Gastroesophageal sphincter (tissue), 4 donors: ENCODE data around the gene COL25A1. TPM values are rescaled to one million over a fixed set of nuclear protein-coding genes. Genes with fewer than 3 reads are reported as not detected.

Source experiments
- ATAC-seq: fragments of 150-250 bp; one replicate; pipeline ENCODE4 v1.9.1; 2016; ENCODE audit warnings: mild to moderate bottlenecking, moderate library complexity
- H3K27ac ChIP-seq, 4 donors: fragments of 200-600 bp; sonication (generic) in 3 of 4; 1 replicate in 3 of 4; 2 replicates in 1 of 4; pipeline ENCODE4 v1.5.1; 2016 to 2019
- H3K27me3 ChIP-seq: fragments of 200-600 bp; sonication (generic); one replicate; pipeline ENCODE4 v1.5.1; 2019
- H3K36me3 ChIP-seq, 2 donors: fragments of 200-600 bp; sonication (generic); one replicate each; pipeline ENCODE4 v1.5.1; 2019; ENCODE audit warnings: control low read depth in 1 of 2
- H3K4me1 ChIP-seq, 3 donors: fragments of 200-600 bp; sonication (generic); 1 replicate in 2 of 3; 2 replicates in 1 of 3; pipeline ENCODE4 v1.5.1; 2016 to 2019; ENCODE audit warnings: control low read depth in 2 of 3
- H3K4me3 ChIP-seq, 2 donors: fragments of 200-600 bp; sonication (generic); one replicate each; pipeline ENCODE4 v1.5.1; 2019; ENCODE audit warnings: mild to moderate bottlenecking in 1 of 2, moderate library complexity in 1 of 2
- H3K9me3 ChIP-seq, 3 donors: fragments of 200-600 bp; sonication (generic); one replicate each; pipeline ENCODE4 v1.5.1; 2017 to 2019; ENCODE audit warnings: control low read depth in 2 of 3
- EP300 ChIP-seq: sonication (generic); formaldehyde crosslinking; IDR thresholded peaks from one replicate; pipeline ENCODE4 v1.6.1; 2017; ENCODE audit warnings: antibody characterized with exemption, mild to moderate bottlenecking
- POLR2A ChIP-seq, 2 donors: fragments of 450-650 bp; IDR thresholded peaks; one replicate each; pipeline ENCODE4 v1.6.1; 2017; ENCODE audit warnings: antibody characterized with exemption in 2 of 2, mild to moderate bottlenecking in 2 of 2, moderate library complexity in 1 of 2
- POLR2AphosphoS5 ChIP-seq: sonication (generic); formaldehyde crosslinking; IDR thresholded peaks from one replicate; pipeline ENCODE4 v1.6.1; 2017; ENCODE audit warnings: antibody characterized with exemption
- WGBS, 2 donors: methylation state at CpG; one replicate each; pipeline ENCODE4 v1.1.5; 2018; ENCODE audit warnings: low coverage in 1 of 2; 5-methylcytosine and 5-hydroxymethylcytosine counted together
- total RNA-seq, 4 donors: library from RNA; depleted of rRNA; stranded (reverse); fragments of >200 nt; gene quantifications; one replicate each; pipeline ENCODE4 v1.1.0, GENCODE V29; 2016
- TF ChIP-seq, protein P1 (sequence below), 4 experiments: fragments of 200-600 bp in 2 of 4; fragments of 450-650 bp in 2 of 4; sonication (generic) in 1 of 4; IDR thresholded peaks; one replicate each; pipeline ENCODE4 v1.5.1; 2017 to 2019; ENCODE audit warnings: antibody characterized with exemption in 4 of 4, mild to moderate bottlenecking in 2 of 4, moderate library complexity in 2 of 4

Gene COL25A1
- total RNA-seq, 4 donors from 2014 or later = 0.40 to 1.8 (median 1.0) TPM

- 72 to 78% methylated on average over 4 of the region's 4 CpGs for WGBS, 2 donors
- no peak for ATAC-seq
- Histone ChIP-seq H3K4me3 (no peak overlapping the region), H3K4me1 (peaks cover 0 to 8% (median 3%) of the 10 kb centered on the region in 3 donors), H3K36me3 (no peaks in the 10 kb centered on the region), H3K9me3 (no peaks in the 10 kb centered on the region), H3K27me3 (no peaks in the 10 kb centered on the region), H3K27ac (no peak overlapping the region)
- no peak for TF ChIP-seq EP300
- TF ChIP-seq, protein P1, sequence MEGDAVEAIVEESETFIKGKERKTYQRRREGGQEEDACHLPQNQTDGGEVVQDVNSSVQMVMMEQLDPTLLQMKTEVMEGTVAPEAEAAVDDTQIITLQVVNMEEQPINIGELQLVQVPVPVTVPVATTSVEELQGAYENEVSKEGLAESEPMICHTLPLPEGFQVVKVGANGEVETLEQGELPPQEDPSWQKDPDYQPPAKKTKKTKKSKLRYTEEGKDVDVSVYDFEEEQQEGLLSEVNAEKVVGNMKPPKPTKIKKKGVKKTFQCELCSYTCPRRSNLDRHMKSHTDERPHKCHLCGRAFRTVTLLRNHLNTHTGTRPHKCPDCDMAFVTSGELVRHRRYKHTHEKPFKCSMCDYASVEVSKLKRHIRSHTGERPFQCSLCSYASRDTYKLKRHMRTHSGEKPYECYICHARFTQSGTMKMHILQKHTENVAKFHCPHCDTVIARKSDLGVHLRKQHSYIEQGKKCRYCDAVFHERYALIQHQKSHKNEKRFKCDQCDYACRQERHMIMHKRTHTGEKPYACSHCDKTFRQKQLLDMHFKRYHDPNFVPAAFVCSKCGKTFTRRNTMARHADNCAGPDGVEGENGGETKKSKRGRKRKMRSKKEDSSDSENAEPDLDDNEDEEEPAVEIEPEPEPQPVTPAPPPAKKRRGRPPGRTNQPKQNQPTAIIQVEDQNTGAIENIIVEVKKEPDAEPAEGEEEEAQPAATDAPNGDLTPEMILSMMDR (IDR thresholded peaks at IDR 0.05) = no peak
- TF ChIP-seq POLR2AphosphoS5 = no peak
- no peak for TF ChIP-seq POLR2A (IDR thresholded peaks at IDR 0.05)
Observed at GRCh38 chr4:109186458-109186945, 116.0 kb downstream of the COL25A1 start.

- peaks cover 0 to 8% (median 3%) of the 10 kb centered on the region in 3 donors for H3K4me1 ChIP-seq
- H3K27ac ChIP-seq = no peak overlapping the region
- no peak for TF ChIP-seq EP300
- TF ChIP-seq, protein P1 (IDR thresholded peaks at IDR 0.05) = no peak
- TF ChIP-seq POLR2AphosphoS5 = no peak
- TF ChIP-seq POLR2A (IDR thresholded peaks at IDR 0.05) = no peak
- WGBS, 2 donors = 49 to 77% methylated on average over 5 to 7 of the region's 7 CpGs
- no peak for ATAC-seq
- no peaks in the 10 kb centered on the region for H3K36me3 ChIP-seq
- no peaks in the 10 kb centered on the region for H3K9me3 ChIP-seq
- no peak overlapping the region for H3K4me3 ChIP-seq
- no peaks in the 10 kb centered on the region for H3K27me3 ChIP-seq
Observed at GRCh38 chr4:109185951-109186350, 116.5 kb downstream of the COL25A1 start.

DNA sequence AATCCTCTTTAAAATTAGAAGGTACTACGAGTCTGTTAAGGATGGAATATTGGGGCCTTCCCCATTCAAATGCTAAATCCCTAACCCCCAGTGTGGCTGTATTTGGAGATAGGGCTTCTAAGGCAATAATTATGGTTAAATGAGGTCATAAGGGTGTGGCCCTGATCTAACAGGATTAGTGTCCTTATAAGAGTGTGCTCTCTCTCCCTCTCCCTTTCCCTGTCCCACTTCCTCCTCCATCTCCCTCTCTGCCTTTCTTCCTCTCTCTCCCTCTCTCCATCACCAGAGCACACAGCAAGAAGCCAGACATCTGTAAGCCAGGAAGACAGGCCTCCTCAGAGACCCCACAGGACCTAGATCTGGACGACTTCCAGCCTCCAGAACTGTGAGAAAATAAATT, 116.9 kb downstream of the COL25A1 start:
- TF ChIP-seq, protein P1 (IDR thresholded peaks at IDR 0.05) = no peak
- TF ChIP-seq POLR2A (IDR thresholded peaks at IDR 0.05) (no peak), POLR2AphosphoS5 (no peak), EP300 (no peak)
- no peaks in the 10 kb centered on the region for H3K36me3 ChIP-seq
- peaks cover 0 to 8% (median 3%) of the 10 kb centered on the region in 3 donors for H3K4me1 ChIP-seq
- H3K4me3 ChIP-seq = no peak overlapping the region
- 62 to 83% methylated on average over 2 of the region's 2 CpGs for WGBS, 2 donors
- peak overlapping the region in 1 of 4 donors; percentile 11 for H3K27ac ChIP-seq
- no peaks in the 10 kb centered on the region for H3K27me3 ChIP-seq
- ATAC-seq = no peak
- no peaks in the 10 kb centered on the region for H3K9me3 ChIP-seq

DNA sequence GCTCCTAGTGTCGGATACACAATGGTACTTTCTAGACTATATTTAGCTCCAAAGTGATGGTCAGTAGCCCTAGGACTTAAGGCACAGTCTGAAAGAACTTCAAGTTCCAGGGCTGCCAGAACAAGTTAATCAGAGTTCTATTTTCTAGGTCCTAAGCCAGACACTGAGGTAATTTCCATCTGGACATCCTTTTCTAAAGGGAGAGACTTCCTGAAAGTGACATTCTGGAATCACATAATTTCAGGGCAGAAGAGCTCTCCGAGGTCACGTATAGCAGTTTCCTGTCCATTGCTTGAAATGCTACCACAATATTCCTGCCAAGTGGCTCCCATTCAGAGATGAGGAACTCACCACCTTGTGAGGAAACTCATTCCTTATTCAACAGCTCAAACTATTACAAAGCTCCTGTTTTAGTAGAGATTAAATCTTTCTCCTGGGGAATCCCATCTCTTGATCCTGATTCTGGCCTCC, 117.9 kb downstream of the COL25A1 start:
- 18 to 23% methylated on average over 3 of the region's 3 CpGs for WGBS, 2 donors
- no peaks in the 10 kb centered on the region for H3K27me3 ChIP-seq
- H3K4me1 ChIP-seq = peaks cover 0 to 8% (median 3%) of the 10 kb centered on the region in 3 donors
- H3K4me3 ChIP-seq = no peak overlapping the region
- peak overlapping the region in 3 of 4 donors; percentile 61 to 63 (median 62) for H3K27ac ChIP-seq
- ATAC-seq = peak; percentile 88
- no peaks in the 10 kb centered on the region for H3K9me3 ChIP-seq
- no peaks in the 10 kb centered on the region for H3K36me3 ChIP-seq
- TF ChIP-seq, protein P1 (IDR thresholded peaks at IDR 0.05) = no peak
- no peak for TF ChIP-seq EP300
- TF ChIP-seq POLR2AphosphoS5 = no peak
- TF ChIP-seq POLR2A (IDR thresholded peaks at IDR 0.05) = no peak

GRCh38 chr4:109183931-109184490, 118.4 kb downstream of the COL25A1 start:
- 15 to 26% methylated on average over 3 of the region's 3 CpGs for WGBS, 2 donors
- ATAC-seq = no peak
- H3K27ac ChIP-seq = peak overlapping the region in 3 of 4 donors; percentile 44 to 62 (median 61)
- no peaks in the 10 kb centered on the region for H3K27me3 ChIP-seq
- H3K4me3 ChIP-seq = no peak overlapping the region
- H3K9me3 ChIP-seq = no peaks in the 10 kb centered on the region
- TF ChIP-seq, protein P1 (IDR thresholded peaks at IDR 0.05) = no peak
- TF ChIP-seq POLR2AphosphoS5 (no peak), EP300 (no peak), POLR2A (IDR thresholded peaks at IDR 0.05) (no peak)
- peaks cover 0 to 8% (median 3%) of the 10 kb centered on the region in 3 donors for H3K4me1 ChIP-seq
- no peaks in the 10 kb centered on the region for H3K36me3 ChIP-seq
